IPS DF 6.9 (cell line): ENCODE results near the gene TRAPPC2L.

Source experiments
- DNase-seq: peaks from one replicate; pipeline ENCODE4 v3.0.0-alpha.2; 2013; ENCODE audit warnings: low read depth, low spot score
- H3K27ac ChIP-seq: one replicate; pipeline ENCODE4 v1.5.1; 2013; ENCODE audit warnings: low read length, control low read depth
- H3K27me3 ChIP-seq: 2 replicates; pipeline ENCODE4 v1.6.1; 2013; ENCODE audit warnings: mild to moderate bottlenecking, low read length; ENCODE audit not compliant: control insufficient read depth, insufficient read depth
- H3K36me3 ChIP-seq: 2 replicates; pipeline ENCODE4 v1.6.1; 2013; ENCODE audit warnings: low read length; ENCODE audit not compliant: control insufficient read depth, insufficient read depth
- H3K4me1 ChIP-seq: 2 replicates; pipeline ENCODE4 v1.6.1; 2013; ENCODE audit warnings: low read length; ENCODE audit not compliant: control insufficient read depth, insufficient read depth
- H3K4me3 ChIP-seq: 2 replicates; pipeline ENCODE4 v1.5.1; 2013; ENCODE audit warnings: mild to moderate bottlenecking, low read length
- H3K9me3 ChIP-seq: 2 replicates; pipeline ENCODE4 v1.6.1; 2013; ENCODE audit warnings: low read length, inconsistent platforms; ENCODE audit not compliant: control insufficient read depth, insufficient read depth
- WGBS: extraction: QIAGEN DNeasy Blood & Tissue Kit; methylation state at CpG from one replicate; pipeline ENCODE4 v1.1.7; 2013; ENCODE audit warnings: mixed read lengths, missing lambda C conversion rate; ENCODE audit not compliant: insufficient read length, insufficient coverage; 5-methylcytosine and 5-hydroxymethylcytosine counted together

The TRAPPC2L gene

DNA sequence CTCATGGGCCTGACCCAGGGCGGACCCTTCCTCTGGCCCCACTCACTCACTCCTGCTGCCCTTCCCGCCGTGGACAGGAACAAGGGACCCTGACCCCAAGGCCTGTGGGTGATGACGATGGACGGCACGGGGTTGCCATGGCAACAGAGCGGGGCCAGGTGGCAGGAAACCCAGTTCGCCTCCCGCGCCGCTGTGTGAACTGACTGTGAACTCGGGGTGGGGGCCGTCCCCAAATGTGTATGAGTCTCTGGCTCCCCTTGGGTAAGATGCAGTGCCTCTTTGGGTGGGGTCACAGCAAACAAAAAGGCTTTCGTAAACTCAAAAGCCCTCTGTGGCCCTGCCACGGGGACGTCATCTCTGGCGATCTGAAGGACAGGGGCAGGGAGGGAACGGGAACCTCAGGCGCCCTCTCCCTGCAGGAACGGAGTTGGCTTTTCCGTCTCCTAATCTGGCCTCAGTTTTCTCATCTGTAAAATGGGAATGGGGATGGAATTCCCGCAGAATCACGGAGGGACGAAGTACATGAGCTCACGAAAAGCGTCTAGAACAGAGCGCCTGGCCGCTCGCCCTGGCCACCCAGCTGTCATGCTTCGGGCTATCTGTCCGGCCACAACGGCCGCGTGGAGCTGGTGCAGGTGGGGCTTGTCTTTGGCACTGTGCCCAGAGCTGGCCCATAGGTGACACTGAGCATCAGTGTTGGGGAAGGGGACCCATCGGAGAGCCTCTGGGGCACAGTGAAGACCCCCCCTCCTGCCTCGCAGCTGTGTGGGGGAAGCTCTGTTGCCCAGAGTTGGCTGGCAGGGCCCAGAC lies 54.4 kb downstream of the TRAPPC2L start:
- no peak overlapping the region for H3K27ac ChIP-seq
- no peak overlapping the region for H3K4me3 ChIP-seq
- no peaks in the 10 kb centered on the region for H3K9me3 ChIP-seq
- DNase-seq: no peak
- H3K27me3 ChIP-seq: no peaks in the 10 kb centered on the region
- WGBS: no CpG with 5 or more reads among the region's 36 CpGs
- no peaks in the 10 kb centered on the region for H3K4me1 ChIP-seq
- no peaks in the 10 kb centered on the region; the same call in 1 of the 2 replicates for H3K36me3 ChIP-seq

DNA sequence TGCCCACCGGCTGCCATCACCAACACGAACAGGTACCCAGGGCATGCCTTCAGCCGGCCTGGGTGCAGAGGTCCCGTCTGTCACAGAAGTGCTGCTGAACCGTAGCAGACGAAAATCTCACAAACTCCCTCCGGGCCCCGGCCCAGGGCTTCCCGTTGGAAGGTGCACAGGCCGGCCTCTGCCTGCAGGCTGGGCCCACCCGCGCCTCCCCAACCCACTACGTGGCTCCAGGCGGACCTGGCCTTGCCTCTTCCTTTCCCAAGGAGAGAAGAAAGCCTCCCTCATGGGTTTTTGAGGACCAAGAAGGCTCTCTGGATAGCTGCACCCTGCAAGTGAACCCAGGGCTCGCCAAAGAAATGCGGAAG lies 55.0 kb downstream of the TRAPPC2L start:
- WGBS: no CpG with 5 or more reads among the region's 16 CpGs
- Histone ChIP-seq H3K27me3 (no peaks in the 10 kb centered on the region), H3K4me1 (no peaks in the 10 kb centered on the region), H3K36me3 (no peaks in the 10 kb centered on the region; the same call in 1 of the 2 replicates), H3K4me3 (no peak overlapping the region), H3K9me3 (no peaks in the 10 kb centered on the region), H3K27ac (no peak overlapping the region)
- no peak for DNase-seq
